A549 (cell line): ENCODE data around the gene BEAN1. TPM values are rescaled to one million over a fixed set of nuclear protein-coding genes. Genes with fewer than 3 reads are reported as not detected.

Experiments used
- ATAC-seq, 2 experiments: fragments of 200-7000 bp in 1 of 2; fragments of >200 bp in 1 of 2; cut with Nextera tagmentation in 1 of 2; cut with Tn5 transposase in 1 of 2; 3 replicates each; pipeline versions ENCODE4 v1.8.0 to v1.9.1; 2018 to 2020; ENCODE audit warnings: mild to moderate bottlenecking in 1 of 2, moderate library complexity in 1 of 2
- CTCF ChIA-PET: fragments of 300-600 bp; sonication (Branson Sonifier 250); formaldehyde crosslinking; extraction: SDS; loops from one replicate; lab custom pipeline; 2021; ENCODE audit warnings: antibody characterized with exemption, inconsistent platforms; lab: Yijun Ruan, JAX
- POLR2A ChIA-PET: fragments of 350-600 bp; formaldehyde crosslinking; extraction: SDS; loops from one replicate; lab custom pipeline; 2021; ENCODE audit warnings: antibody characterized with exemption, inconsistent platforms; lab: Yijun Ruan, JAX
- DNase-seq, 2 experiments: peaks; one replicate each; pipeline versions ENCODE4 v3.0.0 to v3.0.0-alpha.2; 2011 to 2016; ENCODE audit warnings: low read depth in 1 of 2, low spot score in 1 of 2
- FAIRE-seq: peaks from 2 replicates; lab custom pipeline; 2011; peaks lifted over from hg19 to GRCh38; lab: Jason Lieb, UNC
- H3K27ac ChIP-seq, 2 experiments: fragments of >200 bp; sonication (Bioruptor Twin); formaldehyde crosslinking; 3 replicates each; pipeline ENCODE4 v1.5.1; 2016 to 2017
- H3K4me1 ChIP-seq: fragments of >200 bp; sonication (Bioruptor Twin); formaldehyde crosslinking; 3 replicates; pipeline ENCODE4 v1.6.1; 2016
- H3K4me2 ChIP-seq: fragments of >200 bp; sonication (Bioruptor Twin); formaldehyde crosslinking; 3 replicates; pipeline ENCODE4 v1.6.1; 2016
- H3K4me3 ChIP-seq: fragments of >200 bp; sonication (Bioruptor Twin); formaldehyde crosslinking; 3 replicates; pipeline ENCODE4 v1.5.1; 2016
- H3K9me3 ChIP-seq: fragments of >200 bp; sonication (Bioruptor Twin); formaldehyde crosslinking; 3 replicates; pipeline ENCODE4 v1.6.1; 2016
- CEBPB ChIP-seq, 2 experiments: fragments of >200 bp in 1 of 2; sonication (Bioruptor Twin) in 1 of 2; formaldehyde crosslinking in 1 of 2; IDR thresholded peaks; 2 replicates each; pipeline ENCODE4 v1.6.1; 2012 to 2016
- EHF ChIP-seq: fragments of 250-450 bp; sonication (Bioruptor Pico); IDR thresholded peaks from 2 replicates; pipeline ENCODE4 v1.5.0; 2020; ENCODE audit warnings: mild to moderate bottlenecking
- EP300 ChIP-seq, 2 experiments: fragments of >200 bp; sonication (Bioruptor Twin); formaldehyde crosslinking; IDR thresholded peaks; 2 replicates in 1 of 2; 3 replicates in 1 of 2; pipeline ENCODE4 v1.6.1; 2016 to 2017
- FOSL2 ChIP-seq, 2 experiments: fragments of 450-650 bp in 1 of 2; fragments of >200 bp in 1 of 2; sonication (Bioruptor Twin) in 1 of 2; formaldehyde crosslinking; IDR thresholded peaks; 2 replicates each; pipeline versions ENCODE4 v1.5.0 to v1.6.1; 2016 to 2020; ENCODE audit warnings: mild to moderate bottlenecking in 1 of 2, moderate library complexity in 1 of 2
- GATA3 ChIP-seq: IDR thresholded peaks from 2 replicates; pipeline ENCODE4 v1.6.1; 2012; ENCODE audit warnings: borderline replicate concordance
- HOXB5 ChIP-seq: fragments of 250-450 bp; sonication (Bioruptor Pico); IDR thresholded peaks from 2 replicates; pipeline ENCODE4 v1.5.0; 2020; ENCODE audit warnings: mild to moderate bottlenecking, moderate library complexity
- JUN ChIP-seq, 2 experiments: fragments of >200 bp; sonication (Bioruptor Twin); formaldehyde crosslinking; IDR thresholded peaks; 2 replicates in 1 of 2; 3 replicates in 1 of 2; pipeline ENCODE4 v1.6.1; 2016 to 2017
- JUNB ChIP-seq: fragments of >200 bp; sonication (Bioruptor Twin); formaldehyde crosslinking; IDR thresholded peaks from 2 replicates; pipeline ENCODE4 v1.6.1; 2016
- KDM5A ChIP-seq: fragments of 200-600 bp; sonication (generic); IDR thresholded peaks from 2 replicates; pipeline ENCODE4 v1.6.1; 2016; ENCODE audit warnings: antibody characterized with exemption, mild to moderate bottlenecking
- MAX ChIP-seq: IDR thresholded peaks from 2 replicates; pipeline ENCODE4 v1.6.1; 2012
- MYC ChIP-seq: IDR thresholded peaks from 2 replicates; pipeline ENCODE4 v1.6.1; 2012; ENCODE audit warnings: mild to moderate bottlenecking, inconsistent platforms, low read length, improper control_type of control experiment, borderline replicate concordance
- RAD21 ChIP-seq, 2 experiments: fragments of >200 bp in 1 of 2; sonication (Bioruptor Twin) in 1 of 2; formaldehyde crosslinking in 1 of 2; IDR thresholded peaks in 1 of 2; conservative IDR thresholded peaks in 1 of 2; 2 replicates in 1 of 2; 3 replicates in 1 of 2; pipeline ENCODE4 v1.6.1; 2012 to 2018; ENCODE audit warnings: inconsistent platforms in 1 of 2
- RARB ChIP-seq: fragments of 250-450 bp; sonication (Bioruptor Pico); IDR thresholded peaks from 2 replicates; pipeline ENCODE4 v1.8.0; 2021; ENCODE audit warnings: mild to moderate bottlenecking, moderate library complexity
- SMC3 ChIP-seq: fragments of >200 bp; sonication (Bioruptor Twin); formaldehyde crosslinking; IDR thresholded peaks from 3 replicates; pipeline ENCODE4 v1.6.1; 2018; ENCODE audit warnings: inconsistent platforms
- TFCP2L1 ChIP-seq: fragments of 250-450 bp; sonication (Bioruptor Pico); IDR thresholded peaks from 2 replicates; pipeline ENCODE4 v1.5.0; 2021; ENCODE audit warnings: mild to moderate bottlenecking
- WGBS: methylation state at CpG from one replicate; pipeline ENCODE4 v1.1.6; 2017; ENCODE audit errors: missing lambda C conversion rate; 5-methylcytosine and 5-hydroxymethylcytosine counted together
- polyA plus RNA-seq, 4 experiments: library from polyadenylated mRNA; depleted of rRNA in 3 of 4; stranded (reverse); fragments of >200 nt; fragmentation: RNase III in 1 of 4; extraction: RNeasy Plus Mini Kit Qiagen cat#74134 plus additional on column Dnase treatment in 1 of 4; gene quantifications; 2 replicates in 3 of 4; 3 replicates in 1 of 4; pipeline ENCODE4 v1.2.3, GENCODE V29; 2011 to 2017
- TF ChIP-seq, protein P1 (sequence below): fragments of >200 bp; sonication (Bioruptor Twin); formaldehyde crosslinking; IDR thresholded peaks from 3 replicates; pipeline ENCODE4 v1.6.1; 2016
- TF ChIP-seq, protein P2 (sequence below): fragments of >200 bp; sonication (Bioruptor Twin); formaldehyde crosslinking; IDR thresholded peaks from 3 replicates; pipeline ENCODE4 v1.5.1; 2016
- TF ChIP-seq, protein P3 (sequence below): IDR thresholded peaks from 2 replicates; pipeline ENCODE4 v1.6.1; 2012
- TF ChIP-seq, protein P4 (sequence below): fragments of 150-350 bp; IDR thresholded peaks from 2 replicates; pipeline ENCODE4 v1.6.1; 2014; ENCODE audit warnings: low read depth, mild to moderate bottlenecking, low read length

Gene BEAN1
- polyA plus RNA-seq, 2 of the 4 experiments (the other 2 are of a cell fraction), result 0.98 to 1.7 TPM

DNA sequence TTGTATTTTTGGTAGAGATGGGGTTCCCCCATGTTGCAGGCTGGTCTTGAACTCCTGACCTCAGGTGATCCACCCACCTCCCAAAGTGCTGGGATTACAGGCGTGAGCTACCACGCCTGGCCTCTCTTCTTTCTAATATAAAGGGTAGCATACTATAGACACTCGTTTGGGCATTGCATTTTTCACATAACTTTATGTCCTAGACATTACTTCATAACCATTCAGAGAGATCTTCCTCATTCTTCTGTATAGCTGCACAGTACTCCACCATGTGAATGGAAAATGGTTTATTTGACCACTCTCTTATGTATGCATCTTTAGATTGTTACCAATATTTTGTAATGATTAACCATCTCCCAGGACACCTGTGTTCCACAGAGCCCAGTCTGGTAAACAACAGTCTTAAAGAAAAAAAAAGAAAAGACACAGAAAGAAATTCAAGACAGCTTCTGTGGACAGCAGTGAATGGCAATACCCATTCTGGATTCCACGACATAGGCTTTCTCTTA lies 80.7 kb downstream of the BEAN1 start:
- no peak for FAIRE-seq
- peaks cover 73% of the 10 kb centered on the region for H3K4me1 ChIP-seq
- 0 out of 3 replicates have a peak overlapping the region, but pooled peaks have one; percentile 4 for H3K4me3 ChIP-seq
- 34% methylated on average over 4 of the region's 4 CpGs for WGBS
- ChIA-PET POLR2A (interaction anchor here (0.6 to 1.9 kb wide), 4 partner anchors 16 to 101 kb away, joined by 3 to 7 read pairs (median 3); partner anchors contain the start of gene CKLF), CTCF (interaction anchor here (1.0 to 8.2 kb wide), 8 partner anchors 20 to 150 kb away, joined by 3 to 68 read pairs (median 5); partner anchors contain the start of gene CKLF)
- H3K9me3 ChIP-seq, result peaks cover 9% of the 10 kb centered on the region
- peak overlapping the region; percentile 66 for H3K4me2 ChIP-seq
- TF ChIP-seq RARB (CRISPR knock-in tag) (no peak), EHF (CRISPR knock-in tag) (peak; percentile 47; the same call in 1 of the 2 replicates)
- peak in 1 of 2 experiments; percentile 36 for DNase-seq
- peak in 1 of 2 experiments; percentile 6; a peak in 2 of 6 replicates for ATAC-seq
- peak overlapping the region; percentile 95 to 97 for H3K27ac ChIP-seq

DNA sequence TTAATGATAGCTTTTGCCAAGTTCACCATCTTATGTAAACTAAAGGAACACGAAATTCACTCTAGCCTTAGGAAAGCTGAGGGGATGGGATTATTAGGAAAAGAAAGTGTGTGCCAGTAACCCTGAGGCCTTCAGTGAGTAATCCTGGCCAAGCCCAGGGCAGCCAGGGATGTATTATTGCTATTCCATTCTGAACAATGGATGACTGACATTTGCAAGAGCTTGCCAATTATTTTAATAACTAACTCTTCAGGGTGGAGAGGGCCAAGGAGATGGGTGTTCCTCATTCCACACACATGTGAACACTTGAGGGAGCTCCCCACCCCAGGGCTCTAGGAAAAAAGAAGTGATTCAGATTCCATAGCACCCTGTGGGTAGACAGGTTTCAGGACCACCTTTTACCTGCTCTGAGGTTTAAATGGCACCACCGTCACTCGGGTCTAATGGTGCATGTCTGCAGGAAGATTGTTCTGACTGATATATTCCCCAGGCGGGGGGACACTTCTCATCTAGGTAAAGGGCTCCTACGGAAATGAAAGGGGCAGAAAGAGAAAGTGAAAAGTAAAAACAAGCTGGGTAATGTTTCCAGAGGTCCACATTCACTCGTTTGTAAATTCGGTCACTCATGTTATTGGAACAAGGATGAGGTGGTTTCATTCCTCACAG lies 81.3 kb downstream of the BEAN1 start:
- Histone ChIP-seq H3K9me3 (peaks cover 9% of the 10 kb centered on the region), H3K4me2 (peak overlapping the region; percentile 66), H3K27ac (peak overlapping the region; percentile 95 to 97), H3K4me3 (no peak overlapping the region), H3K4me1 (peaks cover 73% of the 10 kb centered on the region)
- DNase-seq (peak; percentile 75 to 93), FAIRE-seq (no peak), ATAC-seq (peak; percentile 46 to 66)
- ChIA-PET POLR2A (interaction anchor here (0.6 to 1.9 kb wide), 4 partner anchors 17 to 101 kb away, joined by 3 to 7 read pairs (median 3); partner anchors contain the start of gene CKLF), CTCF (interaction anchor here (0.8 to 8.2 kb wide), 10 partner anchors 18 to 151 kb away, joined by 3 to 68 read pairs (median 5); partner anchors contain the start of gene CKLF)
- TF ChIP-seq GATA3 (peak; percentile 85; the same call in 1 of the 2 replicates), CEBPB (IDR thresholded peaks at IDR 0.05) (peak in 1 of 2 experiments; percentile 34; a peak in 3 of 4 replicates), TFCP2L1 (CRISPR knock-in tag) (no peak), JUNB (peak; percentile 81), MAX (peak; percentile 77), EP300 (IDR thresholded peaks at IDR 0.05) (peak; percentile 22 to 76; a peak in 3 of 5 replicates), FOSL2 (IDR thresholded peaks at IDR 0.05) (peak; percentile 56; the same call in 1 of the 2 replicates), FOSL2 (CRISPR knock-in tag; IDR thresholded peaks at IDR 0.05) (peak; percentile 58), JUN (IDR thresholded peaks at IDR 0.05) (peak; percentile 35 to 73; a peak in 4 of 5 replicates), MYC (no peak), KDM5A (no peak), SMC3 (peak; percentile 37; the same call in 1 of the 3 replicates), HOXB5 (CRISPR knock-in tag) (no peak), RAD21 (conservative IDR thresholded peaks at IDR 0.05 in 1 of 2, IDR thresholded peaks at IDR 0.05 in 1 of 2) (peak; percentile 8 to 28; a peak in 1 of 5 replicates)
- TF ChIP-seq, protein P1, sequence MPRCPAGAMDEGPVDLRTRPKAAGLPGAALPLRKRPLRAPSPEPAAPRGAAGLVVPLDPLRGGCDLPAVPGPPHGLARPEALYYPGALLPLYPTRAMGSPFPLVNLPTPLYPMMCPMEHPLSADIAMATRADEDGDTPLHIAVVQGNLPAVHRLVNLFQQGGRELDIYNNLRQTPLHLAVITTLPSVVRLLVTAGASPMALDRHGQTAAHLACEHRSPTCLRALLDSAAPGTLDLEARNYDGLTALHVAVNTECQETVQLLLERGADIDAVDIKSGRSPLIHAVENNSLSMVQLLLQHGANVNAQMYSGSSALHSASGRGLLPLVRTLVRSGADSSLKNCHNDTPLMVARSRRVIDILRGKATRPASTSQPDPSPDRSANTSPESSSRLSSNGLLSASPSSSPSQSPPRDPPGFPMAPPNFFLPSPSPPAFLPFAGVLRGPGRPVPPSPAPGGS, result 0 out of 3 replicates have a peak, but pooled peaks have one; percentile 28
- TF ChIP-seq, protein P2, sequence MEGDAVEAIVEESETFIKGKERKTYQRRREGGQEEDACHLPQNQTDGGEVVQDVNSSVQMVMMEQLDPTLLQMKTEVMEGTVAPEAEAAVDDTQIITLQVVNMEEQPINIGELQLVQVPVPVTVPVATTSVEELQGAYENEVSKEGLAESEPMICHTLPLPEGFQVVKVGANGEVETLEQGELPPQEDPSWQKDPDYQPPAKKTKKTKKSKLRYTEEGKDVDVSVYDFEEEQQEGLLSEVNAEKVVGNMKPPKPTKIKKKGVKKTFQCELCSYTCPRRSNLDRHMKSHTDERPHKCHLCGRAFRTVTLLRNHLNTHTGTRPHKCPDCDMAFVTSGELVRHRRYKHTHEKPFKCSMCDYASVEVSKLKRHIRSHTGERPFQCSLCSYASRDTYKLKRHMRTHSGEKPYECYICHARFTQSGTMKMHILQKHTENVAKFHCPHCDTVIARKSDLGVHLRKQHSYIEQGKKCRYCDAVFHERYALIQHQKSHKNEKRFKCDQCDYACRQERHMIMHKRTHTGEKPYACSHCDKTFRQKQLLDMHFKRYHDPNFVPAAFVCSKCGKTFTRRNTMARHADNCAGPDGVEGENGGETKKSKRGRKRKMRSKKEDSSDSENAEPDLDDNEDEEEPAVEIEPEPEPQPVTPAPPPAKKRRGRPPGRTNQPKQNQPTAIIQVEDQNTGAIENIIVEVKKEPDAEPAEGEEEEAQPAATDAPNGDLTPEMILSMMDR, result 0 out of 3 replicates have a peak, but pooled peaks have one; percentile 7
- TF ChIP-seq, protein P3, sequence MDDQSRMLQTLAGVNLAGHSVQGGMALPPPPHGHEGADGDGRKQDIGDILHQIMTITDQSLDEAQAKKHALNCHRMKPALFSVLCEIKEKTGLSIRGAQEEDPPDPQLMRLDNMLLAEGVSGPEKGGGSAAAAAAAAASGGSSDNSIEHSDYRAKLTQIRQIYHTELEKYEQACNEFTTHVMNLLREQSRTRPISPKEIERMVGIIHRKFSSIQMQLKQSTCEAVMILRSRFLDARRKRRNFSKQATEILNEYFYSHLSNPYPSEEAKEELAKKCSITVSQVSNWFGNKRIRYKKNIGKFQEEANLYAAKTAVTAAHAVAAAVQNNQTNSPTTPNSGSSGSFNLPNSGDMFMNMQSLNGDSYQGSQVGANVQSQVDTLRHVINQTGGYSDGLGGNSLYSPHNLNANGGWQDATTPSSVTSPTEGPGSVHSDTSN, result 0 out of 2 replicates have a peak, but pooled peaks have one; percentile 30
- TF ChIP-seq, protein P4, sequence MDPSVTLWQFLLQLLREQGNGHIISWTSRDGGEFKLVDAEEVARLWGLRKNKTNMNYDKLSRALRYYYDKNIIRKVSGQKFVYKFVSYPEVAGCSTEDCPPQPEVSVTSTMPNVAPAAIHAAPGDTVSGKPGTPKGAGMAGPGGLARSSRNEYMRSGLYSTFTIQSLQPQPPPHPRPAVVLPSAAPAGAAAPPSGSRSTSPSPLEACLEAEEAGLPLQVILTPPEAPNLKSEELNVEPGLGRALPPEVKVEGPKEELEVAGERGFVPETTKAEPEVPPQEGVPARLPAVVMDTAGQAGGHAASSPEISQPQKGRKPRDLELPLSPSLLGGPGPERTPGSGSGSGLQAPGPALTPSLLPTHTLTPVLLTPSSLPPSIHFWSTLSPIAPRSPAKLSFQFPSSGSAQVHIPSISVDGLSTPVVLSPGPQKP, result no peak
- WGBS, result 15% methylated on average over 7 of the region's 7 CpGs
